Peyer's patch (tissue), 4 donors: ENCODE results near the gene SUN2. TPM values are rescaled to one million over a fixed set of nuclear protein-coding genes. Genes with fewer than 3 reads are reported as not detected.
A peak's percentile ranks its signal among the peaks of the same experiment; 100 is the strongest.

Source experiments
- DNase-seq, 3 donors: peaks; one replicate each; pipeline ENCODE4 v3.0.0-alpha.2; 2017 to 2019
- H3K27ac ChIP-seq, 4 donors: fragments of 200-600 bp; sonication (generic); one replicate each; pipeline ENCODE4 v1.5.1; 2016 to 2019
- H3K27me3 ChIP-seq, 2 donors: fragments of 200-600 bp; sonication (generic); one replicate each; pipeline ENCODE4 v1.5.1; 2019
- H3K36me3 ChIP-seq, 3 donors: fragments of 200-600 bp; sonication (generic); one replicate each; pipeline ENCODE4 v1.5.1; 2016 to 2019
- H3K4me1 ChIP-seq, 4 donors: fragments of 200-600 bp; sonication (generic); one replicate each; pipeline ENCODE4 v1.5.1; 2016 to 2019
- H3K4me3 ChIP-seq, 4 donors: fragments of 200-600 bp; sonication (generic); 1 replicate in 3 of 4; 2 replicates in 1 of 4; pipeline ENCODE4 v1.5.1; 2016 to 2019; ENCODE audit warnings: mild to moderate bottlenecking in 1 of 4
- H3K9me3 ChIP-seq, 4 donors: fragments of 200-600 bp; sonication (generic); one replicate each; pipeline ENCODE4 v1.5.1; 2016 to 2019; ENCODE audit warnings: mild to moderate bottlenecking in 1 of 4
- POLR2A ChIP-seq, 2 donors: fragments of 450-650 bp; IDR thresholded peaks; one replicate each; pipeline ENCODE4 v1.5.1; 2017; ENCODE audit warnings: antibody characterized with exemption in 2 of 2, mild to moderate bottlenecking in 2 of 2, moderate library complexity in 2 of 2
- total RNA-seq, 4 donors: library from RNA; depleted of rRNA; stranded (reverse); fragments of >200 nt; gene quantifications; one replicate each; pipeline ENCODE4 v1.1.0, GENCODE V29; 2016
- TF ChIP-seq, protein P1 (sequence below), 6 experiments: fragments of 450-650 bp in 4 of 6; fragments of 200-600 bp in 2 of 6; sonication (generic) in 1 of 6; IDR thresholded peaks; one replicate each; pipeline ENCODE4 v1.5.1; 2017 to 2019; ENCODE audit warnings: antibody characterized with exemption in 6 of 6, mild to moderate bottlenecking in 3 of 6, moderate library complexity in 1 of 6

The SUN2 gene
- total RNA-seq, 4 donors from 2014 or later: 171 to 291 (median 248) TPM

DNA sequence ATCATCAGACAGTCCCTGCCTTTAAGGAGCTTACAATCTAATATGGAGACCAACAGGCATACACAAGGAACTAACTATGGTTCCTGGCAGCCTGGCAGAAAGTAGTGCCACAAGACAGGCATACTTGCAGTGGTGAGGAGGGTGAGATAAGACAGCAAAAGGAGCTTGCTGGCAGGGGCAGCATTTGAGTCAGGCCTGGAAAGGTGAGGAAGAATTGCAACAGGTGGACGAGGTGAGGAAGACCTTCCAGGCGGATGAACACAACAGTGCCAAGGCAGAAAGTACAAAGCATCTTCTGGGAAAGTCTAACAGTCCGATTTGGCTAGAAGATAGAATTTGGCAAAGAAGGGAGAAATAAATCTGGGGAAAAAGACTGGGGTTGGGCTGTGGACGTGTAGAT, 33.8 kb upstream of the SUN2 start:
- peaks cover 0 to 27% (median 3%) of the 10 kb centered on the region in 4 donors for H3K4me1 ChIP-seq
- H3K27me3 ChIP-seq: no peaks in the 10 kb centered on the region
- no peak for TF ChIP-seq POLR2A (IDR thresholded peaks at IDR 0.05)
- TF ChIP-seq, protein P1, sequence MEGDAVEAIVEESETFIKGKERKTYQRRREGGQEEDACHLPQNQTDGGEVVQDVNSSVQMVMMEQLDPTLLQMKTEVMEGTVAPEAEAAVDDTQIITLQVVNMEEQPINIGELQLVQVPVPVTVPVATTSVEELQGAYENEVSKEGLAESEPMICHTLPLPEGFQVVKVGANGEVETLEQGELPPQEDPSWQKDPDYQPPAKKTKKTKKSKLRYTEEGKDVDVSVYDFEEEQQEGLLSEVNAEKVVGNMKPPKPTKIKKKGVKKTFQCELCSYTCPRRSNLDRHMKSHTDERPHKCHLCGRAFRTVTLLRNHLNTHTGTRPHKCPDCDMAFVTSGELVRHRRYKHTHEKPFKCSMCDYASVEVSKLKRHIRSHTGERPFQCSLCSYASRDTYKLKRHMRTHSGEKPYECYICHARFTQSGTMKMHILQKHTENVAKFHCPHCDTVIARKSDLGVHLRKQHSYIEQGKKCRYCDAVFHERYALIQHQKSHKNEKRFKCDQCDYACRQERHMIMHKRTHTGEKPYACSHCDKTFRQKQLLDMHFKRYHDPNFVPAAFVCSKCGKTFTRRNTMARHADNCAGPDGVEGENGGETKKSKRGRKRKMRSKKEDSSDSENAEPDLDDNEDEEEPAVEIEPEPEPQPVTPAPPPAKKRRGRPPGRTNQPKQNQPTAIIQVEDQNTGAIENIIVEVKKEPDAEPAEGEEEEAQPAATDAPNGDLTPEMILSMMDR (IDR thresholded peaks at IDR 0.05): no peak
- no peaks in the 10 kb centered on the region for H3K9me3 ChIP-seq
- no peak overlapping the region for H3K27ac ChIP-seq
- peaks cover 0 to 10% (median 0%) of the 10 kb centered on the region in 3 donors for H3K36me3 ChIP-seq
- H3K4me3 ChIP-seq: no peak overlapping the region
- no peak for DNase-seq

DNA sequence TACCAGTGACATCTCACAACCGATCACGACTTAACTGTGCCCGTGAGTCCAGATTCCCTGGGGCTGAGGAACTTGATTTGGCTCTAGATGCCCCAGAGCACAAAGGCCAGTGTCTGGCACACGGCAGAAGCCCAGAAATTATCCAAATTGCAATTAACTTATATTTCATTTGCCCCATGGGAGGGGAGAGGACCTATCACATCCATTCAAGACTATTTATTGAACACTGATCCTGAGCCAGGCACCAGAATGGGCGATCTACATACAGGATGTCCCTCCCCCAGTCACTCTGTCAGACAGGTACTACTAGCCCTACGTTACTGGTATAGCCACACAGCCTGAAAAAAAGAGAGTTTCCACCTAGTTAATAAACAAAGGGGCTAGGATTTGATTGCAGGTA, 33.0 kb upstream of the SUN2 start:
- Histone ChIP-seq H3K27me3 (no peaks in the 10 kb centered on the region), H3K4me3 (no peak overlapping the region), H3K9me3 (no peaks in the 10 kb centered on the region), H3K36me3 (peaks cover 0 to 10% (median 0%) of the 10 kb centered on the region in 3 donors), H3K27ac (peak overlapping the region in 2 of 4 donors; percentile 32 to 76), H3K4me1 (peaks cover 0 to 27% (median 3%) of the 10 kb centered on the region in 4 donors)
- TF ChIP-seq, protein P1 (IDR thresholded peaks at IDR 0.05): no peak
- no peak for TF ChIP-seq POLR2A (IDR thresholded peaks at IDR 0.05)
- no peak for DNase-seq

DNA sequence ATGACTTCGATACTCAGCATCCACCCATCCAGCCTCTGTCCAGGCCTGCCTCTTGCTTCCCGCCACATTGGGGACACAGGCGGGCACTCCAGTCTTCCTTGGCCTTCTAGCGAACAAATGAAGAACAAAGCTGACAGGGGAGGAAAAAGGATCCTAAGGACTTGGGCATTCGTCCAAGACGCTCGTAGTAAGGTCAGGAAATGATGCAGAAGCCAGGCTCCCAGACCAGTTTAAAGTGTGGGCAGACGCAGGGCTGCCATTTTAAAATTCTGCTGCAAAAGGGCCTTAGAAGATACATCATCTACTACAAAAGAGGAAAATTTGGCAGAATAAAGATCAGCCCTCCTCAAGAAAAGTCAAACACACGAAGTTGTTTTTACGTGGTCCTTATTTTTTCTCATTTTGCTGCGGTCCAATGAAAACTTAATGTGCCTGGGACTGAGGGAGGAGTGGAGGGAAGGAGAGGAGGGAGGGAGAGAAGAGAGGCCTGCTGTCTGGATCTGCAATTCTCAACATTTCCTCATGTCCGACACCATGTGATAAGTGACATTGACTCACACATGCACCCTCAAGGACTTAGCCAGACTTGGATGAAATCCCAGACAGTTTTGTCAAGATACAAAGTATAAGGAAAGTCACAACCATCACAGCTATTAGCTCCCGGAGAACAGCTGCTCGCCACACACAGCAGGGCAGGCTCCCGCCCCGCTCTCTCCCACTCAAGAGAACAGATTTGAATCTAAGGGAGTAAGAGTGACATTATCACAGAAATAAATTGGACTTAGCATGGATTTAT, 32.4 kb upstream of the SUN2 start:
- no peaks in the 10 kb centered on the region for H3K27me3 ChIP-seq
- TF ChIP-seq POLR2A (IDR thresholded peaks at IDR 0.05): no peak
- TF ChIP-seq, protein P1 (IDR thresholded peaks at IDR 0.05): no peak
- no peak for DNase-seq
- H3K9me3 ChIP-seq: no peaks in the 10 kb centered on the region
- no peak overlapping the region for H3K4me3 ChIP-seq
- peak overlapping the region in 3 of 4 donors; percentile 24 to 76 (median 32) for H3K27ac ChIP-seq
- H3K36me3 ChIP-seq: peaks cover 0 to 10% (median 0%) of the 10 kb centered on the region in 3 donors
- peaks cover 0 to 25% (median 1%) of the 10 kb centered on the region in 4 donors for H3K4me1 ChIP-seq

DNA sequence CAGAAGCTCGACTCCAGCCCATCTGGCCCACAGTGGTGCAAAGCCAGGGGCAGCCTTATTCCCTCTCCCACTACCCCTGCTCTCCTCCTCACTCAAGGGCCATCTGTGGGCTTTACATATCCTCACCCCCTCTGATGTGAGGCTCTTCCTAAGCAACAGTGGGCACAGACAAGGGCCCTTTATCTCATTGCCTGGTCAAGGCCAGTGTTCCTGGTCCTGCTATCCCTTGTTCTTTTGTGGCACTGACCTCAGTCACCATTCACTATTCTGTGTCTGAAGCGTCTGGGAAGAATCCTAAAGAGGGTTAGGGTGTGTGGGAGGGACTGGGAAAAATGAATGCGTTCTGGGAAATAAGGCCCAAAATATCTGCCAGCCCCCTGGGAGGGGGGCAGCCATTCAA, 30.8 kb upstream of the SUN2 start:
- peaks cover 0 to 18% (median 0%) of the 10 kb centered on the region in 4 donors for H3K4me1 ChIP-seq
- H3K9me3 ChIP-seq: no peaks in the 10 kb centered on the region
- DNase-seq: no peak
- no peak for TF ChIP-seq POLR2A (IDR thresholded peaks at IDR 0.05)
- TF ChIP-seq, protein P1 (IDR thresholded peaks at IDR 0.05): no peak
- H3K27ac ChIP-seq: peak overlapping the region in 1 of 4 donors; percentile 42
- no peaks in the 10 kb centered on the region for H3K27me3 ChIP-seq
- no peak overlapping the region for H3K4me3 ChIP-seq
- peaks cover 0 to 10% (median 0%) of the 10 kb centered on the region in 3 donors for H3K36me3 ChIP-seq

DNA sequence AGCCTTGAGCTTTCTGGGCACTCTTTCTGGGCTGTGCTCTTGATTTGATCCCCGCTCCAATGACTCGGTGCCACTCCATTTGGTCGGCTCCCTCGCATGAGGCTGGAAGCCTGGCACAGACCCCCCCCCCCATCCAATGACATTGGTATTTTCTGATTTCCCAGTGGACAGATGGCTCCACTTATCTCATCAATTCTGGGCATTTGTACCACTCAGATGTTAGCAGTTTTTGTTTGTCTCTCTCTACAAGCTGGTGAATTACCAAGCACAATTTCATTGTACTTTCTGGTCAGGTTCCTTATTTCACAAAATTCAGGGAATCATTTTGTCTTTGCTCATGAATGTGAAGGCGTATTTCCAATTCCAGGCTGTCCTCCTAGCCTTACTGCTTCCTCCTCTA, 29.1 kb upstream of the SUN2 start:
- Histone ChIP-seq H3K27me3 (no peaks in the 10 kb centered on the region), H3K36me3 (peaks cover 0 to 18% (median 0%) of the 10 kb centered on the region in 3 donors), H3K27ac (no peak overlapping the region), H3K4me3 (no peak overlapping the region), H3K9me3 (no peaks in the 10 kb centered on the region), H3K4me1 (peaks cover 0 to 18% (median 0%) of the 10 kb centered on the region in 4 donors)
- TF ChIP-seq, protein P1 (IDR thresholded peaks at IDR 0.05): no peak
- TF ChIP-seq POLR2A (IDR thresholded peaks at IDR 0.05): no peak
- no peak for DNase-seq
